Measurements from ENCODE around the gene SMAD1.
"Not testable (repeated sequence)": the region's sequence is repeated elsewhere in the genome, so short reads cannot be mapped to it uniquely, and the experiment has no call there.

The SMAD1 gene

DNA sequence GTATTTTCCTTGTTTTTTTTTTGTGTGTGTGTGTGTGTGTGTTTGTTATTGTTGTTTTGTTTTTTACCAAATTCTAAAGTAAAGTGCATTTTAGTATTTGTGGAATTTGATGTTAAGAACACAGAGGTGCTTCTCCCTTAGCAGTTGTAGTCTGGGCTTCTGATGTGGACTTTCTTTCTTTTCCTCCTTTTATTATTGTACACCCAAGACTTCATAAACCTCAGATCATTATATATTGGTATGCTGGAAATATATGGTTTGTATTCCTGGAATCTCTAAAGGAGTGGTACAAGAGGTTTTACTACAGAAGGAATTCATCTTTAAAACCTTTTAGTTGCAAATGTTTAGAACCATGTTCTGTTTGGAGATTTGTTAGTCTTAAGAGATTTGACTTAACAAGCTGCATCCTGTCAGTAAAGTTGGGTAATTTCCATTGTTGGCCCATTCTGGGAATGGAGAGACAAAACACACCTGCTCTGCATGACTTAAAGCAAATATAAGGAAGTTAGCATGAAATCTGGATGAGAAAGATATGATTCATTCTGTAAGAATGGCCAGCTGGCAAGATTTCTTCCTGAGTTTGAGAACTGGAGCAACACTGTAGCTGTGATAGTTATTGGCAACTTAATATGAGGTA is 64.0 kb downstream of the SMAD1 start:
- H3K27ac Mint-ChIP-seq: no peak overlapping the region
- H3K4me1 Mint-ChIP-seq (ENCODE audit: low read depth): no peaks in the 10 kb centered on the region
- H3K4me3 Mint-ChIP-seq: no peak overlapping the region

DNA sequence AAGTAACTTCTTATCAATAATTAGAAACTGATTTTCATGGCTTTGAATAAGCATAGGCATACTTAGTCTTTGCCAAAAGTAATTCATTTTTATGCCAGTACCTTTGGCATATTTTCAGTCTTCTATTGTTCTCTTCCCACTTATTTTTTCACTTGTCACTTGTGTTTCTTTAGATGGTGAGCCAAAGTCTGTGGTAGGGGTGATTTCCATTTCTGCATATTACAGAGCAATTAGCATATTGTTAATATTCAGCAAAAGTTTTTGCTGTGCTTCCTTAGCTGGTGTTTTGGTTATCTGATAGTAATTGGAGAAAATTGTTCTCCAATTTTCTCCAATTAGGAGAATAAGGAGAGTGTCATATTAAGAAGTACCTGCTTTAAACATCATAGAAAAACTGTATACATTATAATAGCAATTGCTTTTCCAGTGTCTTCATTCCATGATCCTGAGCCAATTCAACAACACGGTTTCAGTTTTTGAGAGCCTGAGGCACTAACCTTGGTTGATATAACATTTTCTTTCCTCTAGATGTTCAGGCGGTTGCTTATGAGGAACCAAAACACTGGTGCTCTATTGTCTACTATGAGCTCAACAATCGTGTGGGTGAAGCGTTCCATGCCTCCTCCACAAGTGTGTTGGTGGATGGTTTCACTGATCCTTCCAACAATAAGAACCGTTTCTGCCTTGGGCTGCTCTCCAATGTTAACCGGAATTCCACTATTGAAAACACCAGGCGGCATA is 64.7 kb downstream of the SMAD1 start:
- Mint-ChIP-seq H3K4me3 (no peak overlapping the region), H3K27ac (no peak overlapping the region), H3K27me3 (ENCODE audit: low read depth) (peaks cover 10% of the 10 kb centered on the region), H3K36me3 (ENCODE audit: low read depth) (no peaks in the 10 kb centered on the region), H3K9me3 (no peaks in the 10 kb centered on the region), H3K4me1 (ENCODE audit: low read depth) (no peaks in the 10 kb centered on the region)

More for the DNA sequence above, 64.0 kb downstream of the SMAD1 start:
- no peaks in the 10 kb centered on the region for H3K36me3 Mint-ChIP-seq (ENCODE audit: low read depth)
- H3K27me3 Mint-ChIP-seq (ENCODE audit: low read depth): peaks cover 10% of the 10 kb centered on the region
- no peaks in the 10 kb centered on the region for H3K9me3 Mint-ChIP-seq

DNA sequence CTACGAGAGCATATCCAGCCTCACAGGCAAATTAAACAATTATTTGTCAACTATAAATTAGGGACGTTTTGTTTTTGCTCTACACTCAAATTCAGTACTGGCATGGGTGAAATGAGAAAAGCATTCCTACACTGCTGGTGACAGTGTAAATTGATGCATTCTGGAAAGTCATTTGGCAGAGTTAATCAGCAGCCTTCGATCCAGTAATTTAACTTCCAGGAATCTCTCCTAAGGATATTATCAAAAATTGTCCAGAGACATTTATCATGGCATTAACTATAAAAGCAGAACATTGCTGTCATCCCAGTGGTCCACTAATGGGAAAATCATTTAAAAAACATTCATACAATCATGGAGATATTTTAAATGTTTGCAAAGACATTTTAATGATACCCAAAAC is 70.0 kb downstream of the SMAD1 start:
- peaks cover 5% of the 10 kb centered on the region for H3K4me1 Mint-ChIP-seq (ENCODE audit: low read depth)
- no peaks in the 10 kb centered on the region for H3K27me3 Mint-ChIP-seq (ENCODE audit: low read depth)
- H3K4me3 Mint-ChIP-seq: no peak overlapping the region
- no peaks in the 10 kb centered on the region for H3K36me3 Mint-ChIP-seq (ENCODE audit: low read depth)
- no peak overlapping the region for H3K27ac Mint-ChIP-seq
- H3K9me3 Mint-ChIP-seq: no peaks in the 10 kb centered on the region

DNA sequence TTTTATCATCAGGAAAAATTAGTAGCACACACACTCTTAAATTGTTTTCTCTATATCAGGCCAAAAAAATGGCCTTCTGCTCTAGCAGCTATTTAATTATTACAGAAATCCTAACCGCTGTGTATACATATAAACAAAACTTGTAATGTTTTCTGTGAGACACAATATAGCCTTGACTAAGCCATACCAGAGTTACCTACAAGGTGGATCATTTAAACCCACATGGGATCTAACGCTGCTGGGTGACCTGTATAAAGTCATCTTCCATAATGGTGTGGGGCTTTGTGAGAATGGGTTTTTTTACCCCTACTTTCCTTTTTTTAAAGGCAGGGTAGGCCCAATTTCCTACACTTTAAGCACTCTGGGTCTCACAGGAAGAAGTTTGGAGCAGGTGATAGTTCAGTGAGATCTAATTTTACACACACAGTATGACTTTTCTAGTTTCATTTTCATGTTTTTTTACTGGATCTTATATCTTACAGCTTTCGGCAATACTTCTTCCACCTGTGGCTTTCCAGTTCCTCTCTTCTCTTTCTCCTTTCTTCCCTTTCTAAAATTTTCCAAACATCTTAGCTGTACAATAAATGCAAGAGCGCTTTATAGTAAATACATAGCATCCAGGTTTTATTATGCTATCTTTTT is 70.6 kb downstream of the SMAD1 start:
- Mint-ChIP-seq H3K4me1 (ENCODE audit: low read depth) (peaks cover 5% of the 10 kb centered on the region), H3K9me3 (no peaks in the 10 kb centered on the region), H3K27me3 (ENCODE audit: low read depth) (no peaks in the 10 kb centered on the region), H3K4me3 (no peak overlapping the region), H3K27ac (no peak overlapping the region), H3K36me3 (ENCODE audit: low read depth) (no peaks in the 10 kb centered on the region)

DNA sequence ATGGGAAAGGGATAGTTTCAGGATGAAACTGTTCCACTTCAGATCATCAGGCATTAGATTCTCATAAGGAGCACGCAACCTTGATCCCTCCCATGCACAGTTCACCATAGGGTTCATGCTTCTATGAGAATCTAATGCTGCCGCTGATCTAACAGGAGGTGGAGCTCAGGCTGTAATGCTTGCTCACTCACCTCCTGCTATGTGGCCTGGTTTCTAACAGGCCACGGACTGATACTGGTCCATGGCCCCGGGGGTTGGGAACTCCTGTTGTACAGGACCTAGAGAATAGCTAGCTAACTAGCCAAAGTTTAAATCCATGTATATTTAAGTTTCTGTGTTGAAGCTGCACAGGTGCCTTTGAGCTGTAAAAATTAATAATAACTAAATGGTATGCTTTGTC is 71.7 kb downstream of the SMAD1 start:
- Mint-ChIP-seq H3K4me3 (no peak overlapping the region), H3K9me3 (no peaks in the 10 kb centered on the region), H3K27ac (no peak overlapping the region), H3K27me3 (ENCODE audit: low read depth) (no peaks in the 10 kb centered on the region), H3K36me3 (ENCODE audit: low read depth) (no peaks in the 10 kb centered on the region), H3K4me1 (ENCODE audit: low read depth) (peaks cover 5% of the 10 kb centered on the region)

DNA sequence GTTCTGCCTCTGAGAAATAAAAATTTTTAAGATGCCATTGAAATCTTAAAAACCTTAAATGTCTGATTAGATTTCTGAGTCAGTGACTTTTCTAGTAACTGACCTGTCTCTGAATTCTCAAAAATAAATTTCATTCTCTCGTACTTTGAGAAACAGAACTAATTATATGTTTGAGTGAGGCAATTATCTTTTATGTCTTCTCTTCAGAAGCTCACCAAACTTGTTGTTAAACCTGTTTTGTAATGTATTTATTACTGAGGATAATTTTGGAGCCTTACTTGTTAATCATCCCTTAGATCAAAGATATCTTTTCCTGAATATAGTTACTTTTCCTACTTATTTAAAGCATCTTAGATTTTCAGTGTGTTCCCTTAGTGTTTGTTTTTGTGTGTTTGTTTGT is 73.0 kb downstream of the SMAD1 start:
- Mint-ChIP-seq H3K27ac (no peak overlapping the region), H3K36me3 (ENCODE audit: low read depth) (no peaks in the 10 kb centered on the region), H3K4me3 (no peak overlapping the region), H3K4me1 (ENCODE audit: low read depth) (peaks cover 5% of the 10 kb centered on the region), H3K27me3 (ENCODE audit: low read depth) (peaks cover 3% of the 10 kb centered on the region), H3K9me3 (no peaks in the 10 kb centered on the region)

DNA sequence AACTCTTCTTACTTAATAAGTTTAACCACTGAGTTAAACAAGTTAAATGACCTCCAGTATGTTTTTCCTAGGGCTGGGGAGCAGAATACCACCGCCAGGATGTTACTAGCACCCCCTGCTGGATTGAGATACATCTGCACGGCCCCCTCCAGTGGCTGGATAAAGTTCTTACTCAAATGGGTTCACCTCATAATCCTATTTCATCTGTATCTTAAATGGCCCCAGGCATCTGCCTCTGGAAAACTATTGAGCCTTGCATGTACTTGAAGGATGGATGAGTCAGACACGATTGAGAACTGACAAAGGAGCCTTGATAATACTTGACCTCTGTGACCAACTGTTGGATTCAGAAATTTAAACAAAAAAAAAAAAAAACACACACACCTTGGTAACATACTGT is 76.1 kb downstream of the SMAD1 start:
- H3K4me3 Mint-ChIP-seq: no peak overlapping the region
- H3K27ac Mint-ChIP-seq: no peak overlapping the region
- H3K36me3 Mint-ChIP-seq (ENCODE audit: low read depth): no peaks in the 10 kb centered on the region
- no peaks in the 10 kb centered on the region for H3K4me1 Mint-ChIP-seq (ENCODE audit: low read depth)
- peaks cover 3% of the 10 kb centered on the region for H3K27me3 Mint-ChIP-seq (ENCODE audit: low read depth)
- no peaks in the 10 kb centered on the region for H3K9me3 Mint-ChIP-seq

DNA sequence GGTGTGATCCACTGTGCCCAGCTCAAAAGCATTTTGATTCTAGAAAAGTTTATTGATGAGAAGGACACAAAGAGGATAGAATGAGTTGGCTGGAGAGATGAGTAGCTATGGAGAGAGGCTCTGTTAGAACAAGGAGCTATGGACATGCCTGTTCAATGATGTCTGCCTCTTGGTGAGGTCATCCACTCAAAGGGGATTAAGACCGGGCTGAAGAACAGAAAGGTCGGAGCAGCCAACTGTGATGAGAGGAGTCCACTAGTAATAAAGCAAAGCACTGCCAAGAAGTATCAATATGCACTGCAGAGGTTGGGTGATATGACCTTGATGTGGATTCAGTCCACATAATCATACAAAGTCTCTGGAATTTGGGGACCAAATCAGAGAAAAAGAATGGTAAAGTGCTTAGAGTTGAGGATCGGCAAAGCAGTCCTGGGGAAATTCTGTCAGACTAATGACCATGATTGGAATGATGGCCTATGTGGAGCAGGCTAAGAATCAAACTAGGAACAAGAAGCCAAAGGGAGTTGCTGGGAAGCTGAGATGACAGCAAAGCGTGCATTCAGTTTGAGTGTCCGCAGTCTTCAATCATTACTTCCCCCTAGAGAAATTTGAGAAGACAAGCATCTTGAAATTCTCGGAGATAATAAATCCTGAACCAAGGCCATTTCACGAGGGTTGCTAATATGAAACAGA is 81.8 kb downstream of the SMAD1 start:
- H3K27ac Mint-ChIP-seq: no peak overlapping the region
- H3K27me3 Mint-ChIP-seq (ENCODE audit: low read depth): peaks cover 3% of the 10 kb centered on the region
- H3K4me3 Mint-ChIP-seq: no peak overlapping the region
- H3K9me3 Mint-ChIP-seq: no peaks in the 10 kb centered on the region
- H3K36me3 Mint-ChIP-seq (ENCODE audit: low read depth): no peaks in the 10 kb centered on the region
- no peaks in the 10 kb centered on the region for H3K4me1 Mint-ChIP-seq (ENCODE audit: low read depth)

DNA sequence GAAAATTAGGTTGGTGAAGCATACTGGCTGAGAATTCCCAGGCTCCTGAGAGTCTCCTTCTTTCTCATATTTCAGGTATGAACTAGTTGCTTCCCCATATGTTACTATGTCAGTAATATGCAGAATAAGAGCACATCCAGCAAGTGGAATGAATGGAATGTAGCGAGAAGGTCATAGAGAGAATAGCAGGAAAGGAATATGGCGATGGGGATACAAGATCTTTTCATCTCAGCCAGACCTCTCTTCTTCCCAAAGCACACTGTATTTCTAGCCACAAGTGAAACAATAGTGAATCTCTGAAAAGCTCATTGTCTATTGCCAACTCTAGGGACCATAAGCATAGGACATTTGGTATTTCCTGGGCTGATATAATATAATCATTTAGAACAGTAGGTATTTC is 82.9 kb downstream of the SMAD1 start:
- H3K9me3 Mint-ChIP-seq: no peaks in the 10 kb centered on the region
- no peak overlapping the region for H3K27ac Mint-ChIP-seq
- H3K4me1 Mint-ChIP-seq (ENCODE audit: low read depth): no peaks in the 10 kb centered on the region
- H3K4me3 Mint-ChIP-seq: no peak overlapping the region
- no peaks in the 10 kb centered on the region for H3K36me3 Mint-ChIP-seq (ENCODE audit: low read depth)
- no peaks in the 10 kb centered on the region for H3K27me3 Mint-ChIP-seq (ENCODE audit: low read depth)

DNA sequence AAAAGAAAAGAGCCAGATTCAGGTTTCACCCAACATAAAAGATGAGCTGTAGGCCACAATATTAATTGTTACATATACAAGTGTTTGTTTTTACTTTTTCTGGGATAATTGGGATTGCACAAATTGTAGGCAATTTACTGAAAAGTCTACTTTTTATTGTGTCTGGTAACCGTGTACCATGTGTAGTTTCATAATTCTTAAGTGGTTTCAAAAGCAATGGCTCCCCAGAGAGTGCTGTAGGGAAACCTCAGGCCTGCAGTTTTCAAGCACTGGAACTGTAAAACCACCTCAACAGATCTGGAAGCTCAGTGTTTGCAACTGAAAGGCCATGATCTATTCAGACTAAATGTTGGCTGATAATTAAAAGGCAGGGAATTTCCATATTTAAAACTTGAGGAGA is 83.7 kb downstream of the SMAD1 start:
- H3K4me3 Mint-ChIP-seq: no peak overlapping the region
- no peaks in the 10 kb centered on the region for H3K4me1 Mint-ChIP-seq (ENCODE audit: low read depth)
- no peaks in the 10 kb centered on the region for H3K27me3 Mint-ChIP-seq (ENCODE audit: low read depth)
- no peaks in the 10 kb centered on the region for H3K36me3 Mint-ChIP-seq (ENCODE audit: low read depth)
- H3K27ac Mint-ChIP-seq: no peak overlapping the region
- no peaks in the 10 kb centered on the region for H3K9me3 Mint-ChIP-seq

DNA sequence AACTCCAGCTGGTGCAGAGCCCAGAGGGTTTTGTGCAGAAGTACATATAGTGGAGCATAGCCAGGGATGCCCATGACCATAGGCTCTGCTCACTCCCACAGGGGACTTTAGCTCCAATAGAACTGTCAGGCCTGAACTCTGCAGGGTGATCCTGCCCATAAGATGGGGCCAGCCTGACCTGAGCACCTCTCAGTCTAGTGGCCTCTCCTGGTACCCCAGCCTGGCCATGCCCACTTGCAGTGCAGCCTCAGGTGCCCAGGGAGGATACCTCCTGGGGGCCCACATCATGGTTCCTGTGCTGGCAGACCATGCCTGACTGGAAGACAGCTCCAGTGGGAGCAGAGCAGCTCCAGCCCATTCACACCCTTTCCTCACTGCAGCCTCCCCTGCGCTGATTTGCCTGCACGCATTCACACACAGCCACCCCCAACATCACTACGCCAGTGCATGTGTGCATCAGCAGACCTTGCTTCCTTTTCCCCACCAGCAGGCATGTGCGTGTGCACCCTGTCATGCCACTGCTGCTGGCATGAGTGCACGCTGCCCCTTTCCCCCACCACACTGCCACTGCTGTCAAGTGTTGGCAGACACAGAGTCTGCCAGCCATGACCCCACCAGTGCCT is 84.5 kb downstream of the SMAD1 start:
- no peaks in the 10 kb centered on the region for H3K27me3 Mint-ChIP-seq (ENCODE audit: low read depth)
- no peaks in the 10 kb centered on the region for H3K9me3 Mint-ChIP-seq
- H3K27ac Mint-ChIP-seq: no peak overlapping the region
- H3K4me1 Mint-ChIP-seq (ENCODE audit: low read depth): no peaks in the 10 kb centered on the region
- no peaks in the 10 kb centered on the region for H3K36me3 Mint-ChIP-seq (ENCODE audit: low read depth)
- no peak overlapping the region for H3K4me3 Mint-ChIP-seq

DNA sequence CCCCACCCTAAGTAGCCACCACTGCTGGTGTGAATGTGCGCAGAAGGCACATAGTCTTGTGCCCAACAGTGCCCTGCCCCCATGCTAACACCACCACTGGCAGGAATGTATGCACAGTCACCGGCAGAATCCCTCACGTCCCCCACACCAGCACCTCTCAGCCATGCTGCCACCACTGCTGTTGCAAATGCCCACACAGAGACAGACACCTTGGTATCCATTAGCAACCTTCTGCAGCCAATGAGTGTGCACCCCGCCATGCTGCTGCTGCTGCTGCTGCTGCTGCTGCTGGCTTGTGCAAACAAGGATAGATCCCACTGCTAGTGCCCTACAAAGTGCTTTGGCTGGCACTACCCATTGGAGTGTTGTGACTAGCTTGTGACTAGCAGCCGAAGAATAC is 85.1 kb downstream of the SMAD1 start:
- Mint-ChIP-seq H3K27me3 (ENCODE audit: low read depth) (no peaks in the 10 kb centered on the region), H3K4me1 (ENCODE audit: low read depth) (no peaks in the 10 kb centered on the region), H3K4me3 (no peak overlapping the region), H3K9me3 (no peaks in the 10 kb centered on the region), H3K36me3 (ENCODE audit: low read depth) (no peaks in the 10 kb centered on the region), H3K27ac (no peak overlapping the region)

DNA sequence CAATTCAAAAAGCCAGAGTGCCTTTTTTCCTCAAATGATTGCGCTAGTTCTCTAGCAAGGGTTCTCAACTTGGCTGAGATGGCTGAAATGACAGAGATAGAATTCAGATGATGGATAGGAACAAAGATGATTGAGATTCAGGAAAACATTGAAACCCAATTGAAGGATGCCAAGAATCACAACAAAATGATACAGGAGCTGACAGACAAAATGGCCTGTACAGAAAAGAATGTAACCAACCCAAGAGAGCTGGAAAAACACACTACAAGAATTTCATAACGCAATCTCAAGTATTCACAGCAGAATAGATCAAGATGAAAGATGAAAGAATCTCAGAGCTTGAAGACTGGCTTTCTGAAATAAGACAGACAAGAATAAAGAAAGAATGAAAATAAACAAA is 85.9 kb downstream of the SMAD1 start:
- H3K27me3 Mint-ChIP-seq (ENCODE audit: low read depth): no peaks in the 10 kb centered on the region
- H3K4me1 Mint-ChIP-seq (ENCODE audit: low read depth): no peaks in the 10 kb centered on the region
- peaks cover 7% of the 10 kb centered on the region for H3K9me3 Mint-ChIP-seq
- H3K27ac Mint-ChIP-seq: no peak overlapping the region
- no peaks in the 10 kb centered on the region for H3K36me3 Mint-ChIP-seq (ENCODE audit: low read depth)
- H3K4me3 Mint-ChIP-seq: no peak overlapping the region

DNA sequence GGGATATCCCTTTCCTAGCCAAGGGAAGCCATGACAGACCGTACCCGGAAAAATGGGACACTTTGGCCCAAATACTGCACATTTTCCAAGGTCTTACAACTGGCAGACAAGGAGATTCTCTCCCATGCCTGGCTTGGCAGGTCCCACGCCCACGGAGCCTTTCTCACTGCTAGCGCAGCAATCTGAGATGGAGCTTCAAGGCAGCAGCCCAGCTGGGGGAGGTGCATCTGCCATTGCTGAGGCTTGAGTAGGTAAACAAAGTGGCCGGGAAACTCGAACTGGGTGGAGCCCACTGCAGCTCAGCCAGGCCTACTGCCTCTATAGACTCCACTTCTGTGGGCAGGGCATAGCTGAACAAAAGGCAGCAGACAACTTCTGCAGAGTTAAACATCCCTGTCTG is 92.9 kb downstream of the SMAD1 start:
- peaks cover 11% of the 10 kb centered on the region for H3K9me3 Mint-ChIP-seq
- not testable (repeated sequence) for H3K4me3 Mint-ChIP-seq; H3K36me3 Mint-ChIP-seq (ENCODE audit: low read depth); H3K4me1 Mint-ChIP-seq (ENCODE audit: low read depth); H3K27me3 Mint-ChIP-seq (ENCODE audit: low read depth); H3K27ac Mint-ChIP-seq

Measured in T-helper 1 cell treated with Interleukin-12 subunit alpha and Interleukin-12 subunit beta and Interleukin-4 antibody, amounts not matched to agents 30 μg/mL and 1 μg/mL, for 36 hours (primary cell).